ENCODE data around the gene SYT15B. TPM values are rescaled to one million over a fixed set of nuclear protein-coding genes. Genes with fewer than 3 reads are reported as not detected.
A peak's percentile ranks its signal among the peaks of the same experiment; 100 is the strongest.
"Not testable (repeated sequence)": the region's sequence is repeated elsewhere in the genome, so short reads cannot be mapped to it uniquely, and the experiment has no call there.

SYT15B gene
- total RNA-seq, 6 experiments from 2014 or later, result 0.33 to 2.4 (median 1.9) TPM

GRCh38 chr10:47753176-47753575, 10.2 kb downstream of the SYT15B start:
- not testable (repeated sequence) for DNase-seq; H3K4me1 Mint-ChIP-seq (ENCODE audit: low read depth); H3K36me3 Mint-ChIP-seq (ENCODE audit: low read depth)

DNA sequence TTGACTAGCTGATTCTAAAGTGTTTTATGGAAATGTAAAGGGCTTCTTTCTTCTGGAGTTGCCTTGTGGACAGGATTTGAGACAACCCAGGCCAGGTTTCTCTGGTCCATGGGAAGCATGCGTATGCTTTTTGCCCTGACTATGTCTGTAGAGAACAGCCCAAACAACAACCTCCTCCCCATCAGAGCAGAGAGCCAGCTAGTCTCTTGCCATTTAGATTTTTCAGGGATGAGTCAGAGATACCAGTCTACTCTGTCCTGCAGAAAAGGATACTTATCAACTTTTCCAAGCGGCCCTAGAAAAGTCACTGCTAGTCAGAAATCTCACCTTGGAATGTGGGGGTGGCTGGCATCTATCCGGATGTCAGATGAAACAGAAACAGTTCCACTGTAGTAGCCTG, 11.6 kb downstream of the SYT15B start:
- H3K27me3 Mint-ChIP-seq (ENCODE audit: insufficient read depth); H3K9me3 Mint-ChIP-seq; DNase-seq; H3K4me3 Mint-ChIP-seq; H3K27ac Mint-ChIP-seq; H3K4me1 Mint-ChIP-seq (ENCODE audit: low read depth); H3K36me3 Mint-ChIP-seq (ENCODE audit: low read depth): not testable (repeated sequence)

More at GRCh38 chr10:47753176-47753575, 10.2 kb downstream of the SYT15B start:
- not testable (repeated sequence) for H3K4me3 Mint-ChIP-seq; H3K9me3 Mint-ChIP-seq; H3K27me3 Mint-ChIP-seq (ENCODE audit: insufficient read depth); H3K27ac Mint-ChIP-seq

DNA sequence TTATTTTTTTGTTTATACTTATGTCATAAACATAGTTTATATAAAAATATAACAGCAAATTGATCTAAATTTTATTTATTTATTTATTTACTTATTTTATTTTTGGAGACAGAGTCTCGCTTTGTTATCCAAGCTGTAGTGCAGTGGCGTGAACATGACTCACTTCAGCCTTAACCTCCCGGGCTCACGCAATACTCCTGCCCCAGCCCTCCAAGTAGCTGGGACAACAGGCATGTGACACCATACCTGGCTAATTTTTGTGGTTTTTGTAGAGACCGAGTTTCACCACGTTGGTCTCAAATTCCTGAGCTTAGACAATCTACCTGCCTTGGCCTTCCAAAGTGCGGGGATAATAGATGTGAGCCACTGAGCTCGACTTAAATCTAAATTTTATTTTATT, 13.0 kb downstream of the SYT15B start:
- H3K4me3 Mint-ChIP-seq, result not testable (repeated sequence)

DNA sequence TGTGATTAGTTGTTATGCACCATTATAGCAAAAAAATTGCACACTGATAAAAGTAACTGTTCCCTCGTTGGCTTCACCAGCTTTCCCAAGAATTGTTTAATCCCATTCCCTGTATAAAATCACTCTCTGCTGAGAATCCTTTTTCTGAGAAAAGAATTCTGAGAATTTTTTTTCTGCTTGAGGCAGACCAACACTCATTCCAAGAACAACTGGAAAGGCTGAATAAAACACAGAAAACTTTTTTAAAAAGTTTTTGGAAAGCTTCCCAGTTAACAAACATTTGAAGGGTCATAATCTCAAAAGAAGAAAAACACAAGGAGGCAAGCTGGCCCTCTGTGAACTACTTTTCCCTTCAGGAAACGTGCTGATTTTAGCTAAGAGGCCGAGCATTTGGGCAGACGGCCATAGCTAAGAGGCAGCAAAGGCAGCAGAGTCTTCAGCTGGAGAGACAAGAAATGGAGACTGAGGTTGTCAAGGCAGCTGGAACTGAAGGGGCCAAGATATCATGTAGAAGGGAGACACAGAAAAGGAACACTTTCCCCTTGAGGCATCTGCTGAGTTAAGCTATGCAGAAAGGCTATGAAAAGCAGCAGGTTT, 16.5 kb downstream of the SYT15B start:
- not testable (repeated sequence) for DNase-seq; H3K27me3 Mint-ChIP-seq (ENCODE audit: insufficient read depth); H3K4me3 Mint-ChIP-seq; H3K4me1 Mint-ChIP-seq (ENCODE audit: low read depth); H3K9me3 Mint-ChIP-seq; H3K36me3 Mint-ChIP-seq (ENCODE audit: low read depth)
- peak overlapping the region; percentile 75; the same call in 1 of the 2 replicates for H3K27ac Mint-ChIP-seq

More for the DNA sequence above, 13.0 kb downstream of the SYT15B start:
- DNase-seq; H3K4me1 Mint-ChIP-seq (ENCODE audit: low read depth); H3K27me3 Mint-ChIP-seq (ENCODE audit: insufficient read depth); H3K36me3 Mint-ChIP-seq (ENCODE audit: low read depth); H3K9me3 Mint-ChIP-seq; H3K27ac Mint-ChIP-seq: not testable (repeated sequence)

DNA sequence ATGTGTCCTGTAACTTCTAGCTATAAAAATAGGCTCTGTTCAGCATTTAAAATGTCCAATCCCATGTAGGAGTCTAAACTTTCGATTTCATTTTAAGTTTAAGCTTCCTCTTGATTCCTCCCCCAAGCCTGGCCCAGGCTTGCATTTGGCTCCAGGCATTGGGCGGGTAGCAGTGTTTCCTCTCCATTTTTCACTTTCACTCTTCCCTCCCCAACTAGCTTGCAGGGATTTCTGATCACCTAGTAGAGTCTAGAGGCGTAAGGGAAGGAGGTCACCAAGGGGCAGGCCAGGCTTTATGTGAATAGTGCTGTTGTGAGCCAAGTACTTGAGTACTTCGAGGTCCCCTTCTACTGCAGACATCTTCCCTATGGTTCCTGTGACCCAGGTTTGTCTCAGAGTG, 18.5 kb downstream of the SYT15B start:
- not testable (repeated sequence) for H3K36me3 Mint-ChIP-seq (ENCODE audit: low read depth); DNase-seq; H3K9me3 Mint-ChIP-seq; H3K4me1 Mint-ChIP-seq (ENCODE audit: low read depth); H3K27ac Mint-ChIP-seq; H3K27me3 Mint-ChIP-seq (ENCODE audit: insufficient read depth)
- H3K4me3 Mint-ChIP-seq, result peak overlapping the region; percentile 88

- H3K9me3 Mint-ChIP-seq; H3K4me1 Mint-ChIP-seq (ENCODE audit: low read depth); H3K27me3 Mint-ChIP-seq (ENCODE audit: insufficient read depth); H3K36me3 Mint-ChIP-seq (ENCODE audit: low read depth): not testable (repeated sequence)
- DNase-seq, result peak; percentile 18
- Mint-ChIP-seq H3K27ac (0 out of 2 replicates have a peak overlapping the region, but pooled peaks have one; percentile 66), H3K4me3 (peak overlapping the region; percentile 88)
Measured at GRCh38 chr10:47743611-47744550, 19.5 kb downstream of the SYT15B start.

DNA sequence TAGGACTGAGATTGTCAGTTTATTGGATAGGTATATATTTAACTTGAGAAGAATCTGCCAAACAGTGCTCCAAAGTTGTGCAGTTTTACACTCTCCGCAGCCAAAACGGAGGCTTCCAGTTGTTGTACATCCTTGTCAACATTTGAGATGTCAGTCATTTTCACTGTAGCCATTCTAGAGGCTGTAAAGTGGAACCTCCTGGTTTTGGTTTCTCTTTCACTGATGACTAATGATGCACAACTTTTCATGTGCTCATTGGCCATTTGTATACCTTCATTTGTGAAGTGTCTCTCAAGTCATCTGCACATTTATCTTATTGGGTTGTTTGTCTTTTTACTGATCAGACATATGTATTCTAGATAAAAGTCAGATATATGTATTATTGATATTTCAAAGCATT, 22.5 kb downstream of the SYT15B start:
- H3K27ac Mint-ChIP-seq; H3K4me1 Mint-ChIP-seq (ENCODE audit: low read depth); H3K27me3 Mint-ChIP-seq (ENCODE audit: insufficient read depth); H3K36me3 Mint-ChIP-seq (ENCODE audit: low read depth); H3K4me3 Mint-ChIP-seq; H3K9me3 Mint-ChIP-seq; DNase-seq: not testable (repeated sequence)

DNA sequence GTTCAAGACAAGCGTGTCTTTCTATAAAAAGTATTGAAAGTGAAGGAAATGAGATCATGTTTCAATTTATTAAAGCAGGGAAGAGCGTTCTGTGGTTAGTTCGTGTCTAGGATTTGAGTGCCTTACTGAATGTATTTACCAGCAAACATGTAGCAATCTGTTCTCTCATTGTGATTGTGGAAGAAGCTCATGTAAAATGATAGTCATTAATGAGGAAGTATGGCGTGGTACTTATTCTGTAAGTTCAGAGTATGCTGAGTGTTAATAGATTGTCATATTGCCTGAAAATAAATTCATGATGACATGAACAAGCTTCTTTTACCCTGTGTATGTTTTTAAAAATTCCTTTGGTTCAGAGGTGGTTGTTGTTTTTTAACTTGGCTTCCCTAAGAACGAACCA, 32.5 kb downstream of the SYT15B start:
- H3K27ac Mint-ChIP-seq; DNase-seq; H3K9me3 Mint-ChIP-seq; H3K36me3 Mint-ChIP-seq (ENCODE audit: low read depth); H3K4me3 Mint-ChIP-seq; H3K4me1 Mint-ChIP-seq (ENCODE audit: low read depth); H3K27me3 Mint-ChIP-seq (ENCODE audit: insufficient read depth): not testable (repeated sequence)

DNA sequence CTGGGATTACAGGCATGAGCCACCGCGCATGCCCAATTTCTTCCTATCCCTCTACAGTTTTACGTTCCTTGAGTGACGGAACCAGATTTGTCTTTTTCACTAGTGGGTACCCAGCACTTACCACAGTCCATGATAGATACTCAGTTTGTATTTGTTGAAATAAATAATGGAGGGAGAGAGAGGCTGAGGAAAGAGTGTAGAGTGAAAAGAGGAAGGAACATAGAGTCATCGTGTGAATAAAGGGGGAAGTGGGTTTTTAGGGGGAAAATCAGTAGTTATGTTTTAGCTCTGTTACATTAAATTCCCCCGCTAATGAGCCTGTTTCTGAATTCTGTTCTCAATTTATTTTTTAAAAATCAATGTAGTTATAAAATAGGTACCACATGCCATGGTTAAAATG, 37.7 kb downstream of the SYT15B start:
- not testable (repeated sequence) for H3K9me3 Mint-ChIP-seq; H3K4me3 Mint-ChIP-seq; H3K36me3 Mint-ChIP-seq (ENCODE audit: low read depth); H3K27ac Mint-ChIP-seq; H3K4me1 Mint-ChIP-seq (ENCODE audit: low read depth); DNase-seq; H3K27me3 Mint-ChIP-seq (ENCODE audit: insufficient read depth)

DNA sequence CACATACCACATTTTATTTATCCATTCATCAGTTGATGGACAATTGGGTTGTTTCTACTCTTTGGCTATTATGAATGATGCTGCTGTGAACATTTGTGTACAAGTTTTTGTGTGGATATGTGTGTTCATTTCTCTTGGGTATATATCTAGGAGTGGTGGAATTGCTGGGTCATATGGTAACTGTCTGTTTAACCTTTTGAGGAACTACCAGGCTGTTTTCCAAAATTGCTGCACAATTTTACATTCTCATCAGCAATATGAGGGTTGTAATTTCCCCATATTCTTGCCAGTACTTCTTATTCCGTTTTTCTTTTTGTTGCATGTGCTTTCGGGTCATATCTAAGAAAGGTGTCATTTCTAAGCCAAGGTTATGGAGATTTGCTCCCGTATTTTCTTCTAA, 38.3 kb downstream of the SYT15B start:
- H3K27me3 Mint-ChIP-seq (ENCODE audit: insufficient read depth); H3K9me3 Mint-ChIP-seq; H3K4me1 Mint-ChIP-seq (ENCODE audit: low read depth); H3K27ac Mint-ChIP-seq; H3K4me3 Mint-ChIP-seq; H3K36me3 Mint-ChIP-seq (ENCODE audit: low read depth); DNase-seq: not testable (repeated sequence)

DNA sequence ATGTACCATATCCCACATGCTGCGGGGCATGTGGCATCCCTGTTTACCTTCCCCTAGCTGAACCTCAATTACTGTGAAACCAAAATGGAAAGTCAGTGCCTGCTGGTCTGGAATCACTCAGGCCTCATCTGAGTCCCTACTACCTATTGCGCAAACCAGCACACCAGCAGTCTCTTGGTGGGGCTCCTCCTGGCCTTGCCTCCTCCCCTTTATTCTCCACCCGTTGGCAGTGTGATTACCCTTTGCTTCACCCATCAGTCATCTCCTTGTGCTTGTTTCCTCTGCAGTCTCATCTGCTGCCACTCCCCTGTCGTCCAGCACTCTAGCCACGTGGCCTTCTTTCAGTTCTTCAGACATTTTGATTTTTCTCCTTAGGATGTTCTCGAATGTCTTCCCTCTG, 39.3 kb downstream of the SYT15B start:
- not testable (repeated sequence) for H3K4me1 Mint-ChIP-seq (ENCODE audit: low read depth); H3K27me3 Mint-ChIP-seq (ENCODE audit: insufficient read depth); DNase-seq; H3K9me3 Mint-ChIP-seq; H3K27ac Mint-ChIP-seq; H3K36me3 Mint-ChIP-seq (ENCODE audit: low read depth); H3K4me3 Mint-ChIP-seq

GRCh38 chr10:47723362-47723761, 40.0 kb downstream of the SYT15B start:
- not testable (repeated sequence) for H3K27me3 Mint-ChIP-seq (ENCODE audit: insufficient read depth); DNase-seq; H3K4me3 Mint-ChIP-seq; H3K36me3 Mint-ChIP-seq (ENCODE audit: low read depth); H3K27ac Mint-ChIP-seq; H3K4me1 Mint-ChIP-seq (ENCODE audit: low read depth); H3K9me3 Mint-ChIP-seq

GRCh38 chr10:47717011-47717769, 46.2 kb downstream of the SYT15B start:
- H3K36me3 Mint-ChIP-seq (ENCODE audit: low read depth); H3K27me3 Mint-ChIP-seq (ENCODE audit: insufficient read depth); H3K27ac Mint-ChIP-seq; H3K4me3 Mint-ChIP-seq; H3K4me1 Mint-ChIP-seq (ENCODE audit: low read depth); DNase-seq; H3K9me3 Mint-ChIP-seq: not testable (repeated sequence)

Measured in HFFc6 (cell line).